ENCODE results near the gene SEL1L. TPM values are rescaled to one million over a fixed set of nuclear protein-coding genes. Genes with fewer than 3 reads are reported as not detected.

SEL1L gene
- total and polyA plus RNA-seq, 2 experiments from 2014 or later: 20.6 to 22.6 TPM

DNA sequence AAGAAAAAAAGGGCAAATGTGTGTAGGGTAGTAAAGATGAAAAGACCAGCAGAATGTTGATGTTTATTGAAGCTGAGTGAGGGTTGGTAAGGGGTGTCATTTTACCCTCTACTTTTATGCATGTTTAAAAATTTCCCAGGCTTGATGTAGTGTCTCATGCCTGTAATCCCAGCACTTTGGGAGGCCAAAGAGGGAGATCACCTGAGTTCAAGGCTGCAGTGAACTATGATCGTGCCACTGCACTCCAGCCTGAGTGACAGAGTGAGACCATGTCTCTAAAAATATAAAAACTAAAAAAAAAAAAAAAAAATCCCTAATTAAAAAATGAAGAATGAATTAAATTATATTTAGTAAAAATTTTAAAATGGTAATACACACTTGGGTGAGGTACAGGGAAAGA, 8.5 kb downstream of the SEL1L start (continued):
- TF ChIP-seq, protein P1, sequence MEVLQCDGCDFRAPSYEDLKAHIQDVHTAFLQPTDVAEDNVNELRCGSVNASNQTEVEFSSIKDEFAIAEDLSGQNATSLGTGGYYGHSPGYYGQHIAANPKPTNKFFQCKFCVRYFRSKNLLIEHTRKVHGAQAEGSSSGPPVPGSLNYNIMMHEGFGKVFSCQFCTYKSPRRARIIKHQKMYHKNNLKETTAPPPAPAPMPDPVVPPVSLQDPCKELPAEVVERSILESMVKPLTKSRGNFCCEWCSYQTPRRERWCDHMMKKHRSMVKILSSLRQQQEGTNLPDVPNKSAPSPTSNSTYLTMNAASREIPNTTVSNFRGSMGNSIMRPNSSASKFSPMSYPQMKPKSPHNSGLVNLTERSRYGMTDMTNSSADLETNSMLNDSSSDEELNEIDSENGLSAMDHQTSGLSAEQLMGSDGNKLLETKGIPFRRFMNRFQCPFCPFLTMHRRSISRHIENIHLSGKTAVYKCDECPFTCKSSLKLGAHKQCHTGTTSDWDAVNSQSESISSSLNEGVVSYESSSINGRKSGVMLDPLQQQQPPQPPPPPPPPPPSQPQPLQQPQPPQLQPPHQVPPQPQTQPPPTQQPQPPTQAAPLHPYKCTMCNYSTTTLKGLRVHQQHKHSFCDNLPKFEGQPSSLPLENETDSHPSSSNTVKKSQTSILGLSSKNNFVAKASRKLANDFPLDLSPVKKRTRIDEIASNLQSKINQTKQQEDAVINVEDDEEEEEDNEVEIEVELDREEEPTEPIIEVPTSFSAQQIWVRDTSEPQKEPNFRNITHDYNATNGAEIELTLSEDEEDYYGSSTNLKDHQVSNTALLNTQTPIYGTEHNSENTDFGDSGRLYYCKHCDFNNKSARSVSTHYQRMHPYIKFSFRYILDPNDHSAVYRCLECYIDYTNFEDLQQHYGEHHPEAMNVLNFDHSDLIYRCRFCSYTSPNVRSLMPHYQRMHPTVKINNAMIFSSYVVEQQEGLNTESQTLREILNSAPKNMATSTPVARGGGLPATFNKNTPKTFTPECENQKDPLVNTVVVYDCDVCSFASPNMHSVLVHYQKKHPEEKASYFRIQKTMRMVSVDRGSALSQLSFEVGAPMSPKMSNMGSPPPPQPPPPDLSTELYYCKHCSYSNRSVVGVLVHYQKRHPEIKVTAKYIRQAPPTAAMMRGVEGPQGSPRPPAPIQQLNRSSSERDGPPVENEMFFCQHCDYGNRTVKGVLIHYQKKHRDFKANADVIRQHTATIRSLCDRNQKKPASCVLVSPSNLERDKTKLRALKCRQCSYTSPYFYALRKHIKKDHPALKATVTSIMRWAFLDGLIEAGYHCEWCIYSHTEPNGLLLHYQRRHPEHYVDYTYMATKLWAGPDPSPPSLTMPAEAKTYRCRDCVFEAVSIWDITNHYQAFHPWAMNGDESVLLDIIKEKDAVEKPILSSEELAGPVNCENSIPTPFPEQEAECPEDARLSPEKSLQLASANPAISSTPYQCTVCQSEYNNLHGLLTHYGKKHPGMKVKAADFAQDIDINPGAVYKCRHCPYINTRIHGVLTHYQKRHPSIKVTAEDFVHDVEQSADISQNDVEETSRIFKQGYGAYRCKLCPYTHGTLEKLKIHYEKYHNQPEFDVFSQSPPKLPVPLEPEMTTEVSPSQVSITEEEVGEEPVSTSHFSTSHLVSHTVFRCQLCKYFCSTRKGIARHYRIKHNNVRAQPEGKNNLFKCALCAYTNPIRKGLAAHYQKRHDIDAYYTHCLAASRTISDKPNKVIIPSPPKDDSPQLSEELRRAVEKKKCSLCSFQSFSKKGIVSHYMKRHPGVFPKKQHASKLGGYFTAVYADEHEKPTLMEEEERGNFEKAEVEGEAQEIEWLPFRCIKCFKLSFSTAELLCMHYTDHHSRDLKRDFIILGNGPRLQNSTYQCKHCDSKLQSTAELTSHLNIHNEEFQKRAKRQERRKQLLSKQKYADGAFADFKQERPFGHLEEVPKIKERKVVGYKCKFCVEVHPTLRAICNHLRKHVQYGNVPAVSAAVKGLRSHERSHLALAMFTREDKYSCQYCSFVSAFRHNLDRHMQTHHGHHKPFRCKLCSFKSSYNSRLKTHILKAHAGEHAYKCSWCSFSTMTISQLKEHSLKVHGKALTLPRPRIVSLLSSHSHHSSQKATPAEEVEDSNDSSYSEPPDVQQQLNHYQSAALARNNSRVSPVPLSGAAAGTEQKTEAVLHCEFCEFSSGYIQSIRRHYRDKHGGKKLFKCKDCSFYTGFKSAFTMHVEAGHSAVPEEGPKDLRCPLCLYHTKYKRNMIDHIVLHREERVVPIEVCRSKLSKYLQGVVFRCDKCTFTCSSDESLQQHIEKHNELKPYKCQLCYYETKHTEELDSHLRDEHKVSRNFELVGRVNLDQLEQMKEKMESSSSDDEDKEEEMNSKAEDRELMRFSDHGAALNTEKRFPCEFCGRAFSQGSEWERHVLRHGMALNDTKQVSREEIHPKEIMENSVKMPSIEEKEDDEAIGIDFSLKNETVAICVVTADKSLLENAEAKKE (CRISPR knock-in tag; IDR thresholded peaks at IDR 0.05): no peak
- TF ChIP-seq, protein P2, sequence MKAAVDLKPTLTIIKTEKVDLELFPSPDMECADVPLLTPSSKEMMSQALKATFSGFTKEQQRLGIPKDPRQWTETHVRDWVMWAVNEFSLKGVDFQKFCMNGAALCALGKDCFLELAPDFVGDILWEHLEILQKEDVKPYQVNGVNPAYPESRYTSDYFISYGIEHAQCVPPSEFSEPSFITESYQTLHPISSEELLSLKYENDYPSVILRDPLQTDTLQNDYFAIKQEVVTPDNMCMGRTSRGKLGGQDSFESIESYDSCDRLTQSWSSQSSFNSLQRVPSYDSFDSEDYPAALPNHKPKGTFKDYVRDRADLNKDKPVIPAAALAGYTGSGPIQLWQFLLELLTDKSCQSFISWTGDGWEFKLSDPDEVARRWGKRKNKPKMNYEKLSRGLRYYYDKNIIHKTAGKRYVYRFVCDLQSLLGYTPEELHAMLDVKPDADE (IDR thresholded peaks at IDR 0.05): no peak

DNA sequence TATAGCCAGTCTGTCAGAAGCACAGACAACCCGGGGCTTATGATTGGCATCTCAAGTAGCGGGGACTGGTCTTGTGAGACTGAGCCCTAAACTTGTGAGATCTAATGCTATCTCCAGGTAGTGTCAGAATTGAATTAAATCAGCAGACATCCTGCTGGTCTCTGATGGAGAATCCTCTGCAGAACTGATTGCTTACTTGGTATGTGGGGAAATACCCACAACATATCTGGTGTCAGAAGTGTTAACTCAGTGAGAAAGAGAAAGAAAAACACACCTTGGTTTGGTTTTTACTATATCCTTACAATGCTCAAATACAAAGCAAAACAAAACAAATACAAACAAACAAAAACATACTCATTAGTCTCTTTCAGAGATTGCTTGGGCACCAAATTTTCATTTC, 10.0 kb downstream of the SEL1L start:
- H3K4me3 Mint-ChIP-seq: no peak overlapping the region
- H3K9me2 ChIP-seq (ENCODE audit: insufficient read depth): no peaks in the 10 kb centered on the region
- H3F3A ChIP-seq (replicated peaks; ENCODE audit: low read depth): no peaks in the 10 kb centered on the region
- H2AFZ ChIP-seq: no peak overlapping the region
- no peak for DNase-seq (ENCODE audit: low spot score)
- 0 out of 2 replicates have a peak, but pooled peaks cover 3% of the 10 kb centered on the region for H3K36me3 ChIP-seq (ENCODE audit: insufficient read depth)
- no peak overlapping the region for H3K4me2 ChIP-seq
- no peaks in the 10 kb centered on the region; the same call in 1 of the 3 replicates for H3K36me3 Mint-ChIP-seq (ENCODE audit: low read depth)
- H3K4me1 ChIP-seq (ENCODE audit: insufficient read depth): no peaks in the 10 kb centered on the region
- H3K4me3 ChIP-seq: no peak overlapping the region
- H3K27me3 Mint-ChIP-seq (ENCODE audit: insufficient read depth, low read depth, poor library complexity): no peaks in the 10 kb centered on the region
- peaks cover 9% of the 10 kb centered on the region; the same call in 1 of the 2 replicates for H3K79me2 ChIP-seq (replicated peaks; ENCODE audit: insufficient read depth)
- no peaks in the 10 kb centered on the region for H3K27me3 ChIP-seq (ENCODE audit: insufficient read depth)
- ATAC-seq: no peak
- no peak overlapping the region for H3K27ac ChIP-seq (ENCODE audit: low read depth)
- H3K4me1 Mint-ChIP-seq: no peaks in the 10 kb centered on the region
- H3K27ac Mint-ChIP-seq: no peak overlapping the region
- H4K20me1 ChIP-seq (replicated peaks; ENCODE audit: insufficient read depth): peaks cover 20% of the 10 kb centered on the region
- no peaks in the 10 kb centered on the region for H3K9me3 Mint-ChIP-seq
- TF ChIP-seq NANOG (IDR thresholded peaks at IDR 0.05; ENCODE audit: borderline replicate concordance): no peak
- TF ChIP-seq JUNB (IDR thresholded peaks at IDR 0.05; ENCODE audit: unreplicated experiment): no peak
- TF ChIP-seq POLR2AphosphoS5 (IDR thresholded peaks at IDR 0.05; ENCODE audit: low read depth): no peak
- TF ChIP-seq ZNF331 (CRISPR knock-in tag; IDR thresholded peaks at IDR 0.05; ENCODE audit: low read depth): no peak
- no peak for TF ChIP-seq EZH2phosphoT487 (IDR thresholded peaks at IDR 0.05; ENCODE audit: unreplicated experiment)
- TF ChIP-seq, protein P3, sequence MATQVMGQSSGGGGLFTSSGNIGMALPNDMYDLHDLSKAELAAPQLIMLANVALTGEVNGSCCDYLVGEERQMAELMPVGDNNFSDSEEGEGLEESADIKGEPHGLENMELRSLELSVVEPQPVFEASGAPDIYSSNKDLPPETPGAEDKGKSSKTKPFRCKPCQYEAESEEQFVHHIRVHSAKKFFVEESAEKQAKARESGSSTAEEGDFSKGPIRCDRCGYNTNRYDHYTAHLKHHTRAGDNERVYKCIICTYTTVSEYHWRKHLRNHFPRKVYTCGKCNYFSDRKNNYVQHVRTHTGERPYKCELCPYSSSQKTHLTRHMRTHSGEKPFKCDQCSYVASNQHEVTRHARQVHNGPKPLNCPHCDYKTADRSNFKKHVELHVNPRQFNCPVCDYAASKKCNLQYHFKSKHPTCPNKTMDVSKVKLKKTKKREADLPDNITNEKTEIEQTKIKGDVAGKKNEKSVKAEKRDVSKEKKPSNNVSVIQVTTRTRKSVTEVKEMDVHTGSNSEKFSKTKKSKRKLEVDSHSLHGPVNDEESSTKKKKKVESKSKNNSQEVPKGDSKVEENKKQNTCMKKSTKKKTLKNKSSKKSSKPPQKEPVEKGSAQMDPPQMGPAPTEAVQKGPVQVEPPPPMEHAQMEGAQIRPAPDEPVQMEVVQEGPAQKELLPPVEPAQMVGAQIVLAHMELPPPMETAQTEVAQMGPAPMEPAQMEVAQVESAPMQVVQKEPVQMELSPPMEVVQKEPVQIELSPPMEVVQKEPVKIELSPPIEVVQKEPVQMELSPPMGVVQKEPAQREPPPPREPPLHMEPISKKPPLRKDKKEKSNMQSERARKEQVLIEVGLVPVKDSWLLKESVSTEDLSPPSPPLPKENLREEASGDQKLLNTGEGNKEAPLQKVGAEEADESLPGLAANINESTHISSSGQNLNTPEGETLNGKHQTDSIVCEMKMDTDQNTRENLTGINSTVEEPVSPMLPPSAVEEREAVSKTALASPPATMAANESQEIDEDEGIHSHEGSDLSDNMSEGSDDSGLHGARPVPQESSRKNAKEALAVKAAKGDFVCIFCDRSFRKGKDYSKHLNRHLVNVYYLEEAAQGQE (IDR thresholded peaks at IDR 0.05; ENCODE audit: unreplicated experiment): no peak
- TF ChIP-seq STAT1 (IDR thresholded peaks at IDR 0.05; ENCODE audit: unreplicated experiment): no peak
